Epidermal melanocyte (primary cell): ENCODE results near the gene SRSF2.
"Not testable (repeated sequence)": the region's sequence is repeated elsewhere in the genome, so short reads cannot be mapped to it uniquely, and the experiment has no call there.

Experiments
- DNase-seq: peaks from one replicate; pipeline ENCODE4 v3.0.0; 2011; ENCODE audit warnings: low spot score; ENCODE audit not compliant: insufficient read length

Gene SRSF2, protein sequence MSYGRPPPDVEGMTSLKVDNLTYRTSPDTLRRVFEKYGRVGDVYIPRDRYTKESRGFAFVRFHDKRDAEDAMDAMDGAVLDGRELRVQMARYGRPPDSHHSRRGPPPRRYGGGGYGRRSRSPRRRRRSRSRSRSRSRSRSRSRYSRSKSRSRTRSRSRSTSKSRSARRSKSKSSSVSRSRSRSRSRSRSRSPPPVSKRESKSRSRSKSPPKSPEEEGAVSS

GRCh38 chr17:76737082-76737675 lies at the start of gene SRSF2:
SRSF2 (minus strand) TSS chr17:76737331; CDS start chr17:76737160, 171 bp downstream.
- DNase-seq = peak; percentile 93

DNA sequence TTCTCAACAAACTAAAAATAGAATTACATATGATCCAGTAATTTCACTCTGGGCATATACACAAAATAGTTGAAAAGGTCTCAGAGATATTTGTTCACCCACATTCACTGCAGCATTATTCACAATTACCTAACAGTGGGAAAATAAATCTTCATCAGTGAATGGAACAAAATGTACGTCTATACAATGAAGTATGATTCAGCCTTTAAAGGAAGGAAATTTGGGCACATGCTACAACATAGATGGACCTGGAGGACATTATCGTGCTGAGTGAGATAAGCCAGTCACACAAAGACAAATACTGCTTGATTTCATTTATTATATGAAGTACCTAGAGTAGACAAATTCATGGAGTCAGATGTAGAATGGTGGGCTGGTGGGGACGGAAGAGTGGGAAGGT lies 47.8 kb upstream of the SRSF2 start:
- DNase-seq = no peak

- DNase-seq = no peak
These were observed 46.0 kb upstream of the SRSF2 start for GRCh38 chr17:76783146-76783545.

DNA sequence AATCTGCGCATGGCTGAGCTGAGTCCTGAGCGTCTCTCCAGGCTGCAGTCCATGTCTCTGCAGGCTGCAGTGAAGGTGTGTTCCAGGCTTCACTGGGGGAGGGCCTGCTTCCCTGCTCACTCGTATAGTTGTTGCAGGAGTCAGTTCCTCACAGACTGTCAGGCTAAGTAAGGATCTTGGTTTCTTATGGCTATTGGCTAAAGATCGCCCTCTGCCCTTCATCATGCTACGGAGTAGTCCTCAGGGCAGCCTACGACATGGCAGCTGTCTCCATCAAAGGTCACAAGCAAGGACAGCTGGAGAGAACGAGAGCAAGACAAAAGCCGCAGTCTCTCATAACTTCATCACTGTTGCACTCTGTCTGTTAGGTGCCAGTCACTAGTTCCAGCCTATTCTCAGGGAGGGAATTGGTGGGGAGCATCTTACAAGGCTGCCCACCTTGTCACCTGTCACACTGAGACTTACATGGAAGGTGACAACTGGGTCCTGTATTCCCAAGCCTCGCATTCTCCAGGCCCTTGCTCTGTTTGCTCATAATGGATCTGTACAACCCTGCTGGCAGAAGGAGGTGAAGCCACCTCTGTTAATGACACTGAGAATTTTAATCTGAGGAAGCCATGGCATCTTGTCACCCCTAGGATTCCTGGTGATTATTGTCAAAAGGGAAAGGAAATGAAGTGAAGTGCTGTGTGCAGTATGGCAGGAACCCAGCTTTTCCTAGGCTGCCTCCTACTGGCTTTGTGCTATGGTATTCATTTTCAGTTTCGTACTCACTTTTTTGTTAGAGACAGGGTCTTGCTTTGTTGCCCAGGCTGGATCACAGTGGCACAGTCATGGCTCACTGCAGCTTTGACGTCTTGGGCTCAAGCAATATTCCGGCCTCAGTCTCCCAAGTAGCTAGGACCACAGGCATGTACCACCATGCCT lies 44.2 kb upstream of the SRSF2 start:
- DNase-seq = no peak

DNA sequence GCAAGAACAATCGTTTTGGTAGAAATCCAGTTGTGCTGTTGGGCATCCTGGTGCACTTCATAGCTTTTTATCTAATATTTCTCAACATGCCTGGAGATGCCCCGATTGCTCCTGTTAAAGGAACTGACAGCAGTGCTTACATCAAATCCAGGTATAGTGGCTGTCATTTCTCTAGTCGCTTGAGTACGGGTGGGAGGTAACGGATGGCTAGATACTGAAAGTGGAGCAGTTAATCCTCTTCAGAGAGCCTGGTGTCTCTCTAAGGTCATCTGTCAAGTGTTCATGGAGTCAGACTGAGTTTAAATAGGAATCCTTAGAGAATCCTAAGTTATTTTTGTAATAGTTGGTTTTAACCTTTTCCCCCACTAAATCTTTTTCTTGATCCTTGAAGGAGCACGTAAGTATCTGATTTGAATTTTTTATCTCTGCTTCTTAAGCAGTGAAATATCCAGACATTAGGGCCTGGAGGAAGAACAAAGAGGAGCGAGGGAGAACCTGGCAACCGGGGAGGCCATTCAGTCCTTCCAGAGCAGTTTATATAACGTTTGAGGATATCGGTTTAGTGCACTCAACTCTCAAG lies 38.0 kb upstream of the SRSF2 start:
- no peak for DNase-seq

DNA sequence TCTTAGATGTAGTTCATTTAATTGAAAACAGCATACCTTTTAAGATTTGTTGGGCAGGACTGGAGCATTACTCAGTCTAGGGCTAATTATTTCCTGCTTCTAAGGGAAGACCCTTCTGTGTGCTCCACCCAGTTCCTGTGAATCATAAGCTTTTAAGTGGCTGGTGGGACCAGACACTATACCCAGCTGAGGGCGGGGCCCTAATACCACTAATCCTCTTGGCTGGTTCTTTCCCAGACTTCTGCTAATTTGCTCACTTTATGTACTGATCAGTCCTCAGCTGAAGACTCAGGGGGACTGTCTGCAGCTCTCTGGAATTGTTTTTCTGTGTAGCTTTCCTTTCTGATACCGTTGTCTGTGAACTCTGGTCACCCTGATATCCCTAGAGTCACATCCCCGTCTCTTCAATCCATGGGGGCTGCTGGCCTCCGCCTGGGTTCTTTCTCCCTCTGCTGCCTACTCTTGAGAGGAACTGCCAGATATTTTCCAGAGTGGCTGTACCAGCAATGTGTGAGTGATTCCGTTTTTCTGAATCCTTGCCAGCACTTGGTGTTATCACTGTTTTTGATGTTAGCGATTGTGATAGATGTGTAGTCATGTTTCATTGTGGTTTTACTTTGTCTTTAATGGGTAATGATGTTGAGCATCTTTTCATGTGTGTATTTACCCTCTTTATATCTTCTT lies 35.9 kb upstream of the SRSF2 start:
- DNase-seq = no peak

DNA sequence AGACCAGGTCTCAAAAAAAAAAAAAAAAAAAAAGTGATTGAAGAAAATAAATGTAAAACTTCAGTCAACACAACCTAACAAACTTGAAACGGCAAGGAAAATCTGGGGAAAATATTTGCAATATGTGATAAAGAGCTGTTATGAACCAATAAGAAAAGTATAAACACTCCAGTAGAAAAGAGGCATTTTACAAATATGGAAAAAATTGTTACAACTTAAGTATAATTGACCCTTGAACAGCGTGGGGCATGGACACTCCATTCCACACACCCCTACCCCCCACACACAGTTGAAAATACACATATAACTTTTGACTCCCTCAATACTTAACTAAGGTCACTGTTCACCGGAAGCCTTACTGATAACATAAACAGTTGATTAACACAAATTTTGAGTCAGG lies 21.4 kb upstream of the SRSF2 start:
- no peak for DNase-seq

DNA sequence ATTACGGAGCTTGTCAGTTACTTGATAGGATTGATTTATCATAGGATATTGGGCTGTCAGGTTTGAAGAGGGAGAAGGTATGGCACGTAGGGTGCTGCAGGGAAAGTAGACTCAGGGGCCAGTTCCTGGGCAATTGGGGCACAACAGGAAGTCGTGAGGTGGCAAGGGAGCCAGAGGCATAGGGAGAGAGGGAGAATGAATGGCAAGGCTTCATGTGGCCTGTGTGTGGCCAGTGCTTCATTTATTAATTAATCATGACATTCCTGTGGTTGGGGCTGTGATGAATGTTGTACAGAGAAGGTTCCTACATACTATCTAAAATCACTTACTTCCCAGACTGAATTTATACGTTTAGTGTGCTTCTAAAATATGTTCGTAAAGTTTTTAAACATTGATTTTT lies 20.1 kb upstream of the SRSF2 start:
- no peak for DNase-seq

- no peak for DNase-seq
These were observed 18.2 kb upstream of the SRSF2 start for GRCh38 chr17:76755285-76755684.

DNA sequence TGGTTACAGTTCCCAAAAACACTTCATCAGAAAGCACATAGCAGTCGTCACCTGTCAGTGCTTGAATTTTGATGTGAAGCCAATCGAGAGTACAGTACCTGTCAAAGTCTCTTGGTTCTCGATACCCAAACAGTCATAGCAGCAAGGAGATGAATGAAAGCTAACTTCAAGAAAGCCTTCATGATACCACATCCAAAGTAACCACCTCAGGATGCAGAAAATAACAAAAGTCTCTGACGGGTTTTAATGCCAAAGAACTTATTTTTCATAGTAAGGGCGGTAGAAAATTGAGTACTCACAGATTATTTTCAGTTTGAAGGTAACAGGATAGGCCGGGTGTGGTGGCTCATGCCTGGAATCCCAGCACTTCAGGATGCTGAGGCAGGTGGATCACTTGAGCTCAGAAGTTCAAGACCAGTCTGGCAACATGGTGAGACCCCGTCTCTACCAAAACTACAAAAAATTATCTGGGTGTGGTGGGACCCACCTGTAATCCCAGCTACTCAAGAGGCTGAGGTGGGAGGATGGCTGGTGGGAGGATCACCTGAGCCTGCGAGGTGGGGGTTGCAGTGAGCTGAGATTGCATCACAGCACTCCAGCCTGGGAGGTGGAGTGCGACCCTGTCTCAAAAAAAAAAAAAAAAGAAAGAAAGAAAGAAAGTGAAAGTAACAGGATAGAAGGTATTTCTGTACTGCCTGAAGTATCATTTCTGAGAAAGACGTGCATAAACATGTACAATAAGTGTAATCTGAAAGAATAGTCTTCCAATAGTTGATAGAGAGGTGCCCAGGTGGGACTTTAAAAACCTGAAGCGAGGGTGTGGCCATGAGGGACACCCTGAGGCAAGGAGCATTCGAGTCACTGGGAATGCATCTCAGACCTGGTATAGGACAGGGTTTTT lies 16.2 kb upstream of the SRSF2 start:
- no peak for DNase-seq

DNA sequence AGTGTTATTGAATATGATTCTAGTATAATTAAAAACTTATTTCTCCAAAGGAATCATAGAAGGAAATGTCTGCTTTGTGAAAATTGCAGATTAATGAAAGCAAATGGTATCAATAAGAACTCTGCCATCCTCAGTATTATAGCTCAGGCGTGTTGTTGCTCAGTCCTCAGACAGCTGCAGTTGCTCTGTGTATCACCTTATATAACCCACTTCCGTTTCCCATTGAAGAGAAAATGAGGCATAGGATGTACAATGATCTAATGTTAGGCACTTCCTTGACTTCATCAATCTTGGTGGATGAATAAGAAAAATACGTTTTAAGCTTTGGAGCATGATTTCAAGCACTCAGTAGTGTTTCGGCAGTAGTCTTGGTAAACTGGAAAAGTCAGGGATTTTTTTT lies 14.9 kb upstream of the SRSF2 start:
- no peak for DNase-seq

- no peak for DNase-seq
These were observed 14.4 kb upstream of the SRSF2 start for GRCh38 chr17:76751416-76751993.

DNA sequence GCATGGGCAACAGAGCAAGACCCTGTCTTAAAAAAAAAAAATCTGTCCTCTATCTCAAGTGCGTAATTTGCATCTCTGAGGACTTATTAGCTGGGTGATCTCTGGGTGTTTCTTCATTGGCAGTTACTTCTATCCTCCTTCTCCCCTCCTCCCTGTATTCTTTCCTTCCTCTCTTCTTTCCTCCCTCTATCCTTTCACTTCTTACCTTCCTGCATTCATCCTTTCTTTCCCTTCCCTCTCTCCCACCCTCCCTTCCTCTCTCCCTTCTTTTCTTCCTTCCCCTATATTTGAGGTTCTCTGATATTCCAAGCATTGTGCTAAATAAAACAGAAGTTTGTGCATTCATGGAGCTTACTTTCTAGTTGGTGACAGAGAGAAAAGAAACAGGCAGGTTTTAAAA lies 11.5 kb upstream of the SRSF2 start:
- no peak for DNase-seq

DNA sequence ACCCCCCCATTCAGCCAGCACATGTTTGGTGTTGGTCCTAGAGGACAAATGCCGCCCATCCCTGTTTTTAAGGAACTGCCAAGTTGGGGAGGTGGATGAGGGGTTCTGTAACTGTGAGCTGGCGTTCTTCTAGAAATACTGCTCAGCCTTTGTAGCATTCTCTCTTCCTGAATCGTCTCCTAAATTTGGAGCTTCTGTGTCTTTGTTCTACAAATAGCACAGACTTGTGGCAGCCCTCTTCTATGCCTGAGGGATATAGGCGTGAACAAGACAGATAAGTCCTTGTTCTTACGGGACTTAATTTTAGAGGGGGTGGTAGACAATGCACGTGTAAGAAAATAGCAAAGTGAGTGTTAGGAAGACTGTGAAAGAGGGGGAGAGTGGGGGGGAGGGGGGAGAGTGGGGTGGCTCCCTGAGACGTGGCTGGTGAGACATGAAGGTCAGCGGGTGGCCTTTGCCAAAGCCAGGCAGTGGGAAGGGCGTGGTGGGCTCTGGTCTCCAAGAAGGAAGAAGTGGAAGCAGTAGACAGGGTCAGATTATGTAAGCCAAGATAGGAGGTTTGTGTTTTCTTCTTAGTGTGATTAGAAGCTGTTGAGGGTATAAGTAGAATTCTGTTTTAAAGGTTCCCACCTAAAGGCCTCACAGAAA lies 10.7 kb upstream of the SRSF2 start:
- peak; percentile 48 for DNase-seq

DNA sequence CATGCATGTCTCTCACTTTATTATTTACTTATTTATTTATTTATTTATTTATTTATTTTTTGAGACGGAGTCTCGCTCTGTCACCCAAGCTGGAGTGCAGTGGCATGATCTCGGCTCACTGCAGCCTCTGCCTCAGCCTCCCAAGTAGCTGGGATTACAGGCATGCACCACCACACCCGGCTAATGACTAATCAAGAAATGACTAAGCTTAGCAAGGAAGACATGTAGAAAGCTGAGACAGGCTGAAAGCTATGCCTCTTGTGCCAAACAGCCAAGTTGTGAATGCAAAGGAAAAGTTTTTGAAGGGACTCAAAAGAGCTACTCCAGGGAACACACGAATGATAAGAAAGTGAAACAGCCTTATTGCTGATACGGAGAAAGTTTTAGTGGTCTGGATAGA lies 8.7 kb upstream of the SRSF2 start:
- DNase-seq = not testable (repeated sequence)

- DNase-seq = no peak
These were observed 7.6 kb upstream of the SRSF2 start for GRCh38 chr17:76744747-76745146.

DNA sequence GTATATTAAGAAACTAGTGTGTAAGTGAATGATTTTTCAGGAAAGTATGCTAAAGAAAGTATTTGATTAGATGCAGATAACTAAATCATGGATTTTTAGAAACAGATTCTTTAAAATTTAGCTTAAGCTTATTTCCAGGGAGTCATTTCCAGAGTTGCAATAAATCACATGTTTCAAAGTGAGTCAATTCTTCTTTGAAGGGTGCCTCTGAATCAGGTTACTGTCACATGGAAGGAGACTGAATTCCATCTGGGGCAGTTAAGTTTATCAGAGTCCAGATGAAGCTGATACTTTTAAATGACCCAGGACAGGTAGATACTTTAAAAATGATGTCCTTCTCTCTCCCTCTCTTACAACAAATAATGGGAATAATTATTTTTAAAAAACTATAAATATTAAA lies 5.8 kb upstream of the SRSF2 start:
- no peak for DNase-seq

DNA sequence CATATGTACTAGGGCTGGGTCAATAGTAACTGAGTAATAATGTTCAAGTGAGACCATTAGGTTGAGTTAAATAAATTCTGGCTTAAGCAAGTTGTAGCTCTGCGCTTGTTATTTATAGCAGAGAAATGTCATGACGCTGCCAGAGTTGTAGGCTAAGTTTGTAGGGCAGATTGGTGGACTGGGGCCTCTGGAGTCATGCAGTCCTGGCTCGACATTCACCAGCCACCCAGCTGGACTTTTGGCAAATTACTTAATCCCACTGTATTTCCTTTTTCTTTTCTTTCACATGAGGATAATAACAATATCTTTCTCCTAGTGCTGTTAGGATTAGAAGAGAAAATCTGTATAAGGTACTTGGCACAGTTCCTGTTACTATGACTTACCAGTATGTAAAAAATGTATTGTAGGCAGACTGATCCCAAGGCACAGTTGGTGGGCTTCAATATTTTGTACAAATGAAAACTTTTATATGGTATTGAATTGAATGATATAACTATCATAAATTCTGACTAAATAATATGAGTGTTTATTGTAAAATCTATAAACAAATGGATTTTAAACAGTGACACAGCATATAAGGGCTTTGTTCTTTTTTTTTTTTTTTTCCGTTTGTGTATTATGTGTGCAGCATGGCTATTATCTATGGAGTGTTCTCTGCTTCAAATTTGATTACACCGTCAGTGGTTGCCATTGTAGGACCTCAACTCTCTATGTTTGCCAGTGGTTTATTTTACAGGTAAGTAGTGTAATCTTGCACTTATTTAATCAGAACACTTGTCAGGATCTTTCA lies 3.4 kb upstream of the SRSF2 start:
- no peak for DNase-seq
